GM23338 (cell line): ENCODE data around the gene ARL13B. TPM values are rescaled to one million over a fixed set of nuclear protein-coding genes. Genes with fewer than 3 reads are reported as not detected.

Source experiments
- EZH2phosphoT487 ChIP-seq: fragments of 200-600 bp; sonication (generic); IDR thresholded peaks from one replicate; pipeline ENCODE4 v1.8.1; 2018; ENCODE audit warnings: antibody characterized with exemption; ENCODE audit not compliant: unreplicated experiment
- JUNB ChIP-seq: IDR thresholded peaks from one replicate; pipeline ENCODE4 v1.6.1; 2016; ENCODE audit warnings: antibody characterized with exemption; ENCODE audit not compliant: unreplicated experiment
- STAT1 ChIP-seq: IDR thresholded peaks from one replicate; pipeline ENCODE4 v1.6.1; 2016; ENCODE audit warnings: antibody characterized with exemption; ENCODE audit not compliant: unreplicated experiment
- ZNF114 ChIP-seq: fragments of 250-450 bp; sonication (Bioruptor Pico); IDR thresholded peaks from 2 replicates; pipeline ENCODE4 v1.5.0; 2020; ENCODE audit warnings: mild to moderate bottlenecking, moderate library complexity
- ZNF331 ChIP-seq: fragments of 250-450 bp; sonication (Bioruptor Pico); IDR thresholded peaks from 2 replicates; pipeline ENCODE4 v1.5.0; 2020; ENCODE audit warnings: low read depth, mild to moderate bottlenecking, moderate library complexity
- ZNF462 ChIP-seq: fragments of 250-450 bp; sonication (Bioruptor Pico); IDR thresholded peaks from 2 replicates; pipeline ENCODE4 v1.5.0; 2020; ENCODE audit warnings: mild to moderate bottlenecking, moderate library complexity
- polyA plus RNA-seq: library from polyadenylated mRNA; unstranded; fragments of >200 nt; fragmentation: Nextera tagmentation; extraction: Ambion mirVana; gene quantifications from 2 replicates; pipeline ENCODE4 v1.2.1, GENCODE V29; 2016
- total RNA-seq: library from RNA; depleted of rRNA; stranded (reverse); fragments of >200 nt; shearing (Covaris generic); gene quantifications from 2 replicates; pipeline ENCODE4 v1.2.3, GENCODE V29; 2014
- TF ChIP-seq, protein P1 (sequence below), 2 experiments: fragments of 200-600 bp in 1 of 2; sonication (generic) in 1 of 2; conservative IDR thresholded peaks; 2 replicates each; pipeline versions ENCODE4 v1.5.1 to v1.6.1; 2016 to 2017; ENCODE audit warnings: antibody characterized with exemption in 2 of 2, low read depth in 2 of 2, mild to moderate bottlenecking in 2 of 2, moderate library complexity in 1 of 2
- TF ChIP-seq, protein P2 (sequence below): IDR thresholded peaks from 2 replicates; pipeline ENCODE4 v1.6.1; 2016; ENCODE audit warnings: antibody characterized with exemption

The ARL13B gene
- total and polyA plus RNA-seq, 2 experiments from 2014 or later: 7.9 to 17.1 TPM

DNA sequence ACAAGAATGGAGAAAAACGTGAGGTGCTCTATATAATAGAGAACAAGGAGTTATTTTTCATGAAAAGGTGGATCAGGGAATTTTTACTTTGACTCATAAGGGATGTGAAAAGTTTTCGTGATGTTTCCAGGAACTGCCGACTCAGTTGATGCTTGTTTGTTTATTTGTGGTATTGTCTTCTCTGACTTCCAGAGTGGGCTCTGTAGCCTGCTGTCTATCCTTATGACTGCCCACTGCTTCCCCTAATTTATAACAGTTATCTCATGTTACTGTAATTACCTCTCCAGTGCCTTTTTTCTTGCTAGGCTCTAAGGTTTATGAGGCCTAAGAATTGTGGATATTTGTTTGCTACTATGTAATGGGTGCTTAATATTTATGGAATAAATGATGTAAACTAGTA lies 12.3 kb downstream of the ARL13B start (continued):
- TF ChIP-seq ZNF462 (no peak), ZNF114 (CRISPR knock-in tag) (no peak), STAT1 (no peak), JUNB (no peak), ZNF331 (no peak), EZH2phosphoT487 (no peak)
- TF ChIP-seq, protein P1, sequence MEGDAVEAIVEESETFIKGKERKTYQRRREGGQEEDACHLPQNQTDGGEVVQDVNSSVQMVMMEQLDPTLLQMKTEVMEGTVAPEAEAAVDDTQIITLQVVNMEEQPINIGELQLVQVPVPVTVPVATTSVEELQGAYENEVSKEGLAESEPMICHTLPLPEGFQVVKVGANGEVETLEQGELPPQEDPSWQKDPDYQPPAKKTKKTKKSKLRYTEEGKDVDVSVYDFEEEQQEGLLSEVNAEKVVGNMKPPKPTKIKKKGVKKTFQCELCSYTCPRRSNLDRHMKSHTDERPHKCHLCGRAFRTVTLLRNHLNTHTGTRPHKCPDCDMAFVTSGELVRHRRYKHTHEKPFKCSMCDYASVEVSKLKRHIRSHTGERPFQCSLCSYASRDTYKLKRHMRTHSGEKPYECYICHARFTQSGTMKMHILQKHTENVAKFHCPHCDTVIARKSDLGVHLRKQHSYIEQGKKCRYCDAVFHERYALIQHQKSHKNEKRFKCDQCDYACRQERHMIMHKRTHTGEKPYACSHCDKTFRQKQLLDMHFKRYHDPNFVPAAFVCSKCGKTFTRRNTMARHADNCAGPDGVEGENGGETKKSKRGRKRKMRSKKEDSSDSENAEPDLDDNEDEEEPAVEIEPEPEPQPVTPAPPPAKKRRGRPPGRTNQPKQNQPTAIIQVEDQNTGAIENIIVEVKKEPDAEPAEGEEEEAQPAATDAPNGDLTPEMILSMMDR (conservative IDR thresholded peaks at IDR 0.05; ENCODE audit: low read depth in 2 of 2): no peak
- TF ChIP-seq, protein P2, sequence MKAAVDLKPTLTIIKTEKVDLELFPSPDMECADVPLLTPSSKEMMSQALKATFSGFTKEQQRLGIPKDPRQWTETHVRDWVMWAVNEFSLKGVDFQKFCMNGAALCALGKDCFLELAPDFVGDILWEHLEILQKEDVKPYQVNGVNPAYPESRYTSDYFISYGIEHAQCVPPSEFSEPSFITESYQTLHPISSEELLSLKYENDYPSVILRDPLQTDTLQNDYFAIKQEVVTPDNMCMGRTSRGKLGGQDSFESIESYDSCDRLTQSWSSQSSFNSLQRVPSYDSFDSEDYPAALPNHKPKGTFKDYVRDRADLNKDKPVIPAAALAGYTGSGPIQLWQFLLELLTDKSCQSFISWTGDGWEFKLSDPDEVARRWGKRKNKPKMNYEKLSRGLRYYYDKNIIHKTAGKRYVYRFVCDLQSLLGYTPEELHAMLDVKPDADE: no peak
